NB4 (cell line): ENCODE results near the gene ZNF79.

Experiments used
- DNase-seq: peaks from one replicate; pipeline ENCODE4 v3.0.0; 2010; ENCODE audit warnings: low read depth
- H3K4me3 ChIP-seq: one replicate; pipeline ENCODE4 v1.5.1; 2011; ENCODE audit warnings: mild to moderate bottlenecking, low read depth, low read length, moderate library complexity
- CTCF ChIP-seq: IDR thresholded peaks from one replicate; pipeline ENCODE4 v1.5.1; 2012; ENCODE audit warnings: low read depth, low read length
- MAX ChIP-seq: IDR thresholded peaks from 2 replicates; pipeline ENCODE4 v1.6.1; 2011; ENCODE audit warnings: low read depth, low read length
- MYC ChIP-seq: IDR thresholded peaks from 2 replicates; pipeline ENCODE4 v1.6.1; 2011; ENCODE audit warnings: low read depth, low read length
- POLR2A ChIP-seq: IDR thresholded peaks from 2 replicates; pipeline ENCODE4 v1.6.1; 2011; ENCODE audit warnings: mild to moderate bottlenecking; ENCODE audit not compliant: insufficient read length; ENCODE audit errors: extremely low read depth

ZNF79 gene

DNA sequence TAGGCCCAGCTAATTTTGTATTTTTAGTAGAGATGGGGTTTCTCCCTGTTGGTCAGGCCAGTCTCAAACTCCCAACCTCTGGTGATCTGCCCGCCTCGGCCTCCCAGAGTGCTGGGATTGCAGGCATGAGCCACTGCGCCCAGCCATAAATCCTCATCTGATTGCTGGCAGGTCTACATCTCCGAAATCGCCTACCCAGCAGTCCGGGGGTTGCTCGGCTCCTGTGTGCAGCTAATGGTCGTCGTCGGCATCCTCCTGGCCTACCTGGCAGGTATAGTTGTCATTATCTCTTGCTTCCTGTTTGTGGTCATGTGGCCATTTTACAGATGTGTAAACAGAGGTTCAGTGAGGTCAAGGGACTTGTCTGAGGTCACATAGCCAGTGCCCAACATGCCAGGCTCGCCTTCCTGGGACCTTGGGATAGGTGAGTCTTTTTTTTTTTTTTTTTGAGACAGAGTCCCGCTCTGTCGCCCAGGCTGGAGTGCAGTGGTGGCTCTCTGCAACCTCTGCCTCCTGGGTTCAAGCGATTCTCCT is 24.4 kb upstream of the ZNF79 start:
- no peak overlapping the region for H3K4me3 ChIP-seq
- DNase-seq: no peak
- TF ChIP-seq CTCF (no peak), POLR2A (no peak), MAX (no peak), MYC (no peak)

GRCh38 chr9:127402401-127403090 is 21.6 kb upstream of the ZNF79 start:
- no peak for DNase-seq
- TF ChIP-seq MAX: no peak
- TF ChIP-seq MYC: no peak
- TF ChIP-seq CTCF: no peak
- no peak for TF ChIP-seq POLR2A
- no peak overlapping the region for H3K4me3 ChIP-seq

DNA sequence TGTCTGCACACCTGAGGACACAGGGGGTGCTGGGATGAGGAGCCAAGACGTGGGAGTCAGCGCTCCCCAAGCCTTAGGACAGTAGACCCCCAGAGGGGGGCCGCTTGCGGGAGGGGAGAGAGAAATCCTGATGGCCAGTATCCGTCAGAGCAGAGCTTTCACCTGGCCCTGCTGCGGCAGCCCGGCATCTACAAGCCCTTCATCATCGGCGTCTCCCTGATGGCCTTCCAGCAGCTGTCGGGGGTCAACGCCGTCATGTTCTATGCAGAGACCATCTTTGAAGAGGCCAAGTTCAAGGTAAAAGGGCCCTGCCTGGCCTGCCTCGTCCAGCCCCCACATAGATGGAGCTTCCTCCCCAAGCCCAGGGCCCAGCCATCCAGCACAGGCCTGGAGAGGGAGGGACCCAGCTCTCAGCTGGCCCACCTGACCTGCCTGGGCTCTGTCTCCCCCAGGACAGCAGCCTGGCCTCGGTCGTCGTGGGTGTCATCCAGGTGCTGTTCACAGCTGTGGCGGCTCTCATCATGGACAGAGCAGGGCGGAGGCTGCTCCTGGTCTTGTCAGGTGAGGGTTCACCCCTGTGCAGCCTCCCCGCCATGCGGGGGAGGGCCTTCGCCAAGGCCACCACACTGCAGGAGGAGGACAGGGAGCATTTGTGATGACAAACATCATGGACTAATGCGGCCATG is 20.5 kb upstream of the ZNF79 start:
- H3K4me3 ChIP-seq: no peak overlapping the region
- TF ChIP-seq POLR2A: no peak
- no peak for TF ChIP-seq MAX
- TF ChIP-seq CTCF: no peak
- no peak for TF ChIP-seq MYC
- no peak for DNase-seq

DNA sequence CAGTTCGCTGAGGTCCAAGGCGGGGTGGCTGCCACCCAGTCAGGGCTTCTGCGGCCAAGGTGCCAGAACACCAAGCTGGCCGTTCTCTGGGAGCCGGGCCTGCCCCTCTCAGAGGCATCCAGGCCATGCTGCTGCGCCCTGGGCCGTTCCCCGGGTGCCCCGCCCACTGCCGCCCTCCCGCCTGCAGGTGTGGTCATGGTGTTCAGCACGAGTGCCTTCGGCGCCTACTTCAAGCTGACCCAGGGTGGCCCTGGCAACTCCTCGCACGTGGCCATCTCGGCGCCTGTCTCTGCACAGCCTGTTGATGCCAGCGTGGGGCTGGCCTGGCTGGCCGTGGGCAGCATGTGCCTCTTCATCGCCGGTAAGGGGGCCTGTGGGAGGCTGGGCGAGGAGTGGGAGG is 19.6 kb upstream of the ZNF79 start:
- no peak overlapping the region for H3K4me3 ChIP-seq
- DNase-seq: no peak
- no peak for TF ChIP-seq CTCF
- no peak for TF ChIP-seq MYC
- no peak for TF ChIP-seq POLR2A
- no peak for TF ChIP-seq MAX

- TF ChIP-seq MYC (no peak), MAX (no peak), POLR2A (no peak), CTCF (no peak)
- DNase-seq: no peak
- H3K4me3 ChIP-seq: no peak overlapping the region
Observed at GRCh38 chr9:127405344-127406125, 18.6 kb upstream of the ZNF79 start.
